Skeletal muscle tissue (tissue), 4 donors: Measurements from ENCODE around the gene PRPS1. TPM values are rescaled to one million over a fixed set of nuclear protein-coding genes. Genes with fewer than 3 reads are reported as not detected.
"Not testable (repeated sequence)": the region's sequence is repeated elsewhere in the genome, so short reads cannot be mapped to it uniquely, and the experiment has no call there.

Source experiments
- H3K27ac ChIP-seq: one replicate; pipeline ENCODE4 v1.7.0; 2013; ENCODE audit warnings: mild to moderate bottlenecking, low read depth, low read length, inconsistent platforms
- H3K27me3 ChIP-seq, 3 donors: one replicate each; pipeline ENCODE4 v1.7.0; 2013; ENCODE audit warnings: low read length in 3 of 3; ENCODE audit not compliant: control insufficient read depth in 3 of 3, insufficient read depth in 3 of 3
- H3K36me3 ChIP-seq, 3 donors: one replicate each; pipeline ENCODE4 v1.7.0; 2013; ENCODE audit warnings: low read length in 3 of 3; ENCODE audit not compliant: control insufficient read depth in 3 of 3, insufficient read depth in 3 of 3
- H3K4me1 ChIP-seq, 3 donors: one replicate each; pipeline ENCODE4 v1.7.0; 2013; ENCODE audit warnings: low read length in 3 of 3, mild to moderate bottlenecking in 3 of 3; ENCODE audit not compliant: control insufficient read depth in 3 of 3, insufficient read depth in 3 of 3
- H3K4me3 ChIP-seq, 3 donors: one replicate each; pipeline ENCODE4 v1.7.0; 2013; ENCODE audit warnings: low read length in 3 of 3
- H3K9ac ChIP-seq, 3 donors: one replicate each; pipeline ENCODE4 v1.7.0; 2013; ENCODE audit warnings: low read length in 3 of 3, mild to moderate bottlenecking in 3 of 3, moderate library complexity in 2 of 3, low read depth in 1 of 3
- H3K9me3 ChIP-seq, 3 donors: one replicate each; pipeline ENCODE4 v1.7.0; 2013; ENCODE audit warnings: low read length in 3 of 3; ENCODE audit not compliant: control insufficient read depth in 3 of 3
- total RNA-seq: library from RNA; depleted of rRNA; stranded (reverse); fragments of >200 nt; gene quantifications from one replicate; pipeline ENCODE4 v1.2.3, GENCODE V29; 2014
- donor health status: Osteomylitis.

PRPS1 gene
- total RNA-seq, 1 donor from 2014 or later = 23.0 TPM

GRCh38 chrX:107677909-107678308 lies 49.6 kb downstream of the PRPS1 start:
- Histone ChIP-seq H3K27ac (peak overlapping the region; percentile 86), H3K4me3 (no peak overlapping the region), H3K27me3 (peaks cover 0 to 7% (median 0%) of the 10 kb centered on the region in 3 donors), H3K9me3 (no peaks in the 10 kb centered on the region), H3K9ac (no peak overlapping the region), H3K4me1 (peaks cover 33 to 53% (median 48%) of the 10 kb centered on the region in 3 donors), H3K36me3 (no peaks in the 10 kb centered on the region)

- Histone ChIP-seq H3K27ac (peak overlapping the region; percentile 86), H3K9ac (no peak overlapping the region), H3K27me3 (peaks cover 0 to 5% (median 0%) of the 10 kb centered on the region in 3 donors), H3K36me3 (no peaks in the 10 kb centered on the region), H3K9me3 (no peaks in the 10 kb centered on the region), H3K4me1 (peaks cover 39 to 53% (median 47%) of the 10 kb centered on the region in 3 donors), H3K4me3 (no peak overlapping the region)
Measured at GRCh38 chrX:107678957-107679740, 50.8 kb downstream of the PRPS1 start.

GRCh38 chrX:107682256-107682655 lies 53.9 kb downstream of the PRPS1 start:
- Histone ChIP-seq H3K36me3 (no peaks in the 10 kb centered on the region), H3K9me3 (no peaks in the 10 kb centered on the region), H3K4me1 (peaks cover 30 to 41% (median 33%) of the 10 kb centered on the region in 3 donors), H3K4me3 (no peak overlapping the region), H3K9ac (no peak overlapping the region), H3K27ac (no peak overlapping the region), H3K27me3 (peaks cover 0 to 5% (median 0%) of the 10 kb centered on the region in 3 donors)

GRCh38 chrX:107683124-107683895 lies 55.0 kb downstream of the PRPS1 start:
- H3K27me3 ChIP-seq = peaks cover 0 to 5% (median 0%) of the 10 kb centered on the region in 3 donors

DNA sequence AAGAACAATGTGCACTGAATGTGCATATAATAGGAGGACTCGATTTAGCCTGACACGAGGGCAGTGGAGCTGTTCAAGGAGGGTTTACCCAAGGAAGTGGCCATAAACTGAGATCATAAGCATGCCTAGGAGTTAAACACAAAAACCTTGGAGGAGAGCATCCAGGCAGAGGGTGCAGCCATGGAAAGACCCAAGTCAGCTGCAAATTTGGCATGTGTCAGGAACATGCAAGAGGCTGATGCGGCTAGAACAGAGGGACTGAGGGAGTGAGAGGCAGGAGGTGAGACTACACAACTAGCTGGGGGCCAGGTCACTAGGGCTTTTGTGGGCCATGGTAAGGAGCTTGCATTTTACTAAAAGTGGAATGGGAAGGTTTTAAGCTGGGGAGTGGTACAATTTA lies 55.6 kb downstream of the PRPS1 start:
- H3K4me1 ChIP-seq = peaks cover 21 to 34% (median 28%) of the 10 kb centered on the region in 3 donors
- peaks cover 0 to 5% (median 0%) of the 10 kb centered on the region in 3 donors for H3K27me3 ChIP-seq
- H3K36me3 ChIP-seq = no peaks in the 10 kb centered on the region

More at GRCh38 chrX:107683124-107683895, 55.0 kb downstream of the PRPS1 start:
- H3K4me1 ChIP-seq = peaks cover 27 to 37% (median 30%) of the 10 kb centered on the region in 3 donors
- no peaks in the 10 kb centered on the region for H3K36me3 ChIP-seq
- H3K9me3 ChIP-seq = no peaks in the 10 kb centered on the region
- no peak overlapping the region for H3K9ac ChIP-seq
- H3K27ac ChIP-seq = peak overlapping the region; percentile 38
- no peak overlapping the region for H3K4me3 ChIP-seq

GRCh38 chrX:107684956-107685385 lies 56.7 kb downstream of the PRPS1 start:
- Histone ChIP-seq H3K4me1 (peaks cover 16 to 28% (median 23%) of the 10 kb centered on the region in 3 donors), H3K27ac (no peak overlapping the region), H3K36me3 (no peaks in the 10 kb centered on the region), H3K27me3 (peaks cover 0 to 5% (median 0%) of the 10 kb centered on the region in 3 donors), H3K9ac (no peak overlapping the region), H3K9me3 (no peaks in the 10 kb centered on the region), H3K4me3 (no peak overlapping the region)

More for the DNA sequence above, 55.6 kb downstream of the PRPS1 start:
- Histone ChIP-seq H3K9ac (no peak overlapping the region), H3K27ac (peak overlapping the region; percentile 38), H3K4me3 (no peak overlapping the region), H3K9me3 (no peaks in the 10 kb centered on the region)

DNA sequence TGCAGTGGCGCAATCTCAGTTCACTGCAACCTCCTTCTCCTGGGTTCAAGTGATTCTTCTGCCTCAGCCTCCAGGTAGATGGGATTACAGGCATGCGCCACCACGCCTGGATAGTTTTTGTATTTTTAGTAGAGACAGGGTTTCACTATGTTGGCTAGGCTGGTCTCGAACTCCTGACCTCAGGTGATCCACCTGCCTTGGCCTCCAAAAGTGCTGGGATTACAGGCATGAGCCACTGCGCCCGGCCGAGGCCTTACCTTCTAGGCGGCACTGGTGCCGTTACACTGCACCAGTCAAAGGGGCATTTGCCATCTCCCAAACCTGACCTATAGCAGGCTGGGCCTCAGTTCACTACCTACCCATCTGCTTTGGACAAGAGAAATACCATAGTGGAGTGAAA lies 57.3 kb downstream of the PRPS1 start:
- not testable (repeated sequence) for H3K27me3 ChIP-seq, H3K9me3 ChIP-seq, H3K4me3 ChIP-seq, H3K27ac ChIP-seq, H3K9ac ChIP-seq, H3K36me3 ChIP-seq
- peaks cover 16 to 28% (median 23%) of the 10 kb centered on the region in 3 donors for H3K4me1 ChIP-seq

DNA sequence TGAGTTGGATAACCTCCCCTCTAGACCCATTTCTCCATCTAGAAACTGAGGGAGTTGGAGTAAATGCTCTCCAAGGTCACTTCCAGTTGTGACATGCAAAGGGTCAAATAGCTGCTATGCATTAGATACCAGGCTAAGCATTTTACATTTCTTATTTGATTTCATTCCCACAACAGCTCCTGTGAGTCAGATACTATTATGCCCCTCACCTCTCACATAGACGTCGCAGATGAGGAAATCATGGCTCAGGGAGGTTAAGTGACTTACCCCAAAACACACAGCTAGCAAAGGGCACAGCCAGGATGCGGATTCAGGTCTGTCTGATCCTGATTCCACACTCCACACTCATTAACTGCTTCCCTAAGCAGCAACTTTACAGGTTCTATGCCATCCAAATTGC lies 57.7 kb downstream of the PRPS1 start:
- Histone ChIP-seq H3K27ac (no peak overlapping the region), H3K4me3 (no peak overlapping the region), H3K9me3 (no peaks in the 10 kb centered on the region), H3K9ac (no peak overlapping the region), H3K4me1 (peaks cover 16 to 28% (median 23%) of the 10 kb centered on the region in 3 donors), H3K27me3 (no peaks in the 10 kb centered on the region), H3K36me3 (no peaks in the 10 kb centered on the region)

GRCh38 chrX:107686792-107687191 lies 58.5 kb downstream of the PRPS1 start:
- Histone ChIP-seq H3K9me3 (no peaks in the 10 kb centered on the region), H3K27ac (no peak overlapping the region), H3K4me1 (peaks cover 16 to 28% (median 23%) of the 10 kb centered on the region in 3 donors), H3K4me3 (no peak overlapping the region), H3K9ac (no peak overlapping the region), H3K27me3 (no peaks in the 10 kb centered on the region), H3K36me3 (no peaks in the 10 kb centered on the region)

- no peaks in the 10 kb centered on the region for H3K36me3 ChIP-seq
- no peaks in the 10 kb centered on the region for H3K9me3 ChIP-seq
- H3K27me3 ChIP-seq = no peaks in the 10 kb centered on the region
- H3K4me3 ChIP-seq = no peak overlapping the region
- H3K27ac ChIP-seq = no peak overlapping the region
- H3K4me1 ChIP-seq = peaks cover 12 to 24% (median 23%) of the 10 kb centered on the region in 3 donors
- no peak overlapping the region for H3K9ac ChIP-seq
Measured at GRCh38 chrX:107687445-107687844, 59.1 kb downstream of the PRPS1 start.
